AG10803 (cell line): ENCODE results near the gene IARS2.
"Not testable (repeated sequence)": the region's sequence is repeated elsewhere in the genome, so short reads cannot be mapped to it uniquely, and the experiment has no call there.

ENCODE experiments used
- DNase-seq: peaks from one replicate; pipeline ENCODE4 v3.0.0; 2010; ENCODE audit warnings: low read depth
- H3K4me3 ChIP-seq: 2 replicates; pipeline ENCODE4 v1.5.1; 2011; ENCODE audit warnings: mild to moderate bottlenecking, low read length, control low read depth
- CTCF ChIP-seq: conservative IDR thresholded peaks from 2 replicates; pipeline ENCODE4 v1.5.1; 2011; ENCODE audit warnings: mild to moderate bottlenecking, low read length, control low read depth, inconsistent platforms

Gene IARS2

GRCh38 chr1:220062629-220063028 lies 31.3 kb upstream of the IARS2 start:
- H3K4me3 ChIP-seq: no peak overlapping the region
- no peak for TF ChIP-seq CTCF
- DNase-seq: no peak

GRCh38 chr1:220067269-220068204 lies 26.4 kb upstream of the IARS2 start:
- no peak overlapping the region for H3K4me3 ChIP-seq
- no peak for DNase-seq
- TF ChIP-seq CTCF: no peak

DNA sequence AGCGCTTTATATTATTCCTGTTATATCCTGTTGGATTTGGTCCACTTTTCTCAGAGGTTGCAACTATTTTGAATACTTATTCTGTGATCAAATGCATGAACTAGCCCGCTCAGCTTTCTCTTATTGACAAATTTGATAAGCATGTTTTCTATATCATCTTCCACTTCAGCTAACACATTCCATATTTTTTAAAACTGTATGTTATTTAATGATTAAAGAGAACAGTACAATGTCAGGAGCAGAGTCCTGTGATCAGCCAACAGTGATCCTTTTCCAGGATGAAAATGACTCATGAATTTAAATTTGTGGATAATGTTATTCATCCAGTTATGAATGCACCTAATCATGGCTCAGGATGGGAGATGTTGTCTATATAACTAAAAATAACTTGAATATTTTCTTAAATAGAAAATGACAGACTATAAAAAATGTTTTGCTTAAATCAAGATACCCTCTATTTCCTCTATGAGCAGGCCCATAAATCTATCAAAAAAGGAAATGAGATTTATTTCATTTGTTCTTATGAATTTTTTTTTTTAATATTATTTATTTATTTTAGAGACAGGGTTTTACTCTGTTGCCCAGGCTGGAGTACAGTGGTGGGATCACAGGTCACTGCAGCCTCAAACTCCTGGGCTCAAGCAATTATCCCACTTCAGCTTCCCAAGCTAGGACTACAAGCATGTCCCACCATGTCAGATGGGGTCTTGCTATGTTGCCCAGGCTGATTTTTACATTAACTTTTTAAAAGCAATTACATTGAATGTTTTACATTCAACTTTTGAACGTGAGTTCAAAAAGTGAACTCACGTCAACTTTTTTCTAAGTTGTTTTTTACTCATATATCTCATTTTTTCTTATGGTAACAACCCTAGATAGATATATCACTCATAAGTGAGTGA lies 16.8 kb upstream of the IARS2 start:
- no peak for TF ChIP-seq CTCF
- no peak overlapping the region for H3K4me3 ChIP-seq
- no peak for DNase-seq

DNA sequence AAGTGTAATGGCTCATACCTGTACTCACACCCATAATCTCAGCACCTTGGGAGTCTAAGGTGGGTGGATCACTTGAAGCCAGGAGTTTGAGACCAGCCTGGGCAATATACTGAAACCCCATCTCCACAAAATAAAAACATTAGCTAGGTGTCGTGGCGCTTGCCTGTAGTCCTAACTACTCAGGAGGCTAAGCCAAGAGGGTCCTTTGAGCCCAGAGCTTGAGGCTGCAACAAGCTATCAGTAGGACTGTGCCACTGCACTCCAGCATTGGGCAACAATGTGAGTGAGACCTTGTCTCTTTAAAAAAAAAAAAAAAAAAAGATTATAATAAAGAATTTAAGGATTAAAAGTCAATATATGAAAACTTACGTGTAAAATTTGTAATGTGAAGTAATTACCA lies 16.0 kb upstream of the IARS2 start:
- no peak for DNase-seq
- TF ChIP-seq CTCF: no peak
- H3K4me3 ChIP-seq: no peak overlapping the region

- no peak for DNase-seq
- no peak overlapping the region for H3K4me3 ChIP-seq
- TF ChIP-seq CTCF: no peak
Measured at GRCh38 chr1:220084460-220084859, 9.5 kb upstream of the IARS2 start.

DNA sequence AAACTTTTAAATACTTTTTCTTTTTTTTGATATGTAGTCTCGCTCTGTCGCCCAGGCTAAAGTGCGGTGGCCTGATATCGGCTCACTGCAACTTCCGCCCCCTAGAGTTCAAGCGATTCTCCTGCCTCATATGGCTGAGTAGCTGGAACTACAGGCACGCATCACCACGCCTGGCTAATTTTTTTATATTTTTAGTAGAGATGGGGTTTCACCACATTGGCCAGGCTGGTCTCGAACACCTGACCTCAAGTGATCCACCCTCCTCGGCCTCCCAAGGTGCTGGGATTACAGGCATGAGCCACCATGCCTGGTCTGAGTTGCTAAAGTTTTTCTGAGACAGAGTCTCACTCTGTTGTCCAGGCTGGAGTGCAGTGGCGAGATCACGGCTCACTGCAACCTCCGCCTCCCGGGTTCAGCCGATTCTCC lies 7.7 kb upstream of the IARS2 start:
- not testable (repeated sequence) for DNase-seq, H3K4me3 ChIP-seq

GRCh38 chr1:220089650-220090556 lies 4.0 kb upstream of the IARS2 start, which contains the start of gene BPNT1:
Gene BPNT1 (minus strand): TSS chr1:220089788. CDS start chr1:220079846, 9,942 bp downstream.
- DNase-seq: peak; percentile 89
- no peak for TF ChIP-seq CTCF
- H3K4me3 ChIP-seq: peak within 1 kb of the TSS; percentile 75
